Adrenal gland (tissue), 5 donors: ENCODE results near the gene ZBED5.

ENCODE experiments used
- CTCF ChIP-seq, 6 experiments: fragments of 450-650 bp in 4 of 6; fragments of 200-600 bp in 2 of 6; sonication (generic) in 1 of 6; IDR thresholded peaks; 1 replicate in 5 of 6; 2 replicates in 1 of 6; pipeline versions ENCODE4 v1.5.1 to v1.8.0; 2016 to 2021; ENCODE audit warnings: antibody characterized with exemption in 6 of 6, mild to moderate bottlenecking in 2 of 6, moderate library complexity in 1 of 6
- POLR2A ChIP-seq, 2 donors: fragments of 450-650 bp; IDR thresholded peaks; one replicate each; pipeline ENCODE4 v1.6.1; 2017; ENCODE audit warnings: antibody characterized with exemption in 2 of 2, mild to moderate bottlenecking in 2 of 2, moderate library complexity in 1 of 2
- donor health status: DM: no; HTN: no; CAD: no.

- no peak for TF ChIP-seq CTCF (IDR thresholded peaks at IDR 0.05)
- no peak for TF ChIP-seq POLR2A (IDR thresholded peaks at IDR 0.05)
Observed at GRCh38 chr11:10862446-10862845, 4.6 kb upstream of the ZBED5 start.
